Body of pancreas (tissue), 4 donors: ENCODE data around the gene FCRL5.

Experiments
- CTCF ChIP-seq, 7 experiments: fragments of 450-650 bp in 4 of 7; fragments of 200-600 bp in 3 of 7; sonication (generic) in 3 of 7; IDR thresholded peaks; one replicate each; pipeline ENCODE4 v1.5.1; 2016 to 2019; ENCODE audit warnings: antibody characterized with exemption in 7 of 7
- POLR2A ChIP-seq, 3 donors: fragments of 450-650 bp; IDR thresholded peaks; one replicate each; pipeline ENCODE4 v1.6.1; 2016; ENCODE audit warnings: antibody characterized with exemption in 3 of 3, mild to moderate bottlenecking in 2 of 3

- no peak for TF ChIP-seq CTCF (IDR thresholded peaks at IDR 0.05)
- no peak for TF ChIP-seq POLR2A (IDR thresholded peaks at IDR 0.05)
Observed at GRCh38 chr1:157520386-157520935, 31.9 kb downstream of the FCRL5 start.
